Superior temporal gyrus (tissue), 1 donor: ENCODE data around the gene GALNT3.

Source experiments
- DNase-seq: peaks from one replicate; pipeline ENCODE4 v3.0.0-alpha.2; 2016; ENCODE audit errors: extremely low spot score

GALNT3 gene

DNA sequence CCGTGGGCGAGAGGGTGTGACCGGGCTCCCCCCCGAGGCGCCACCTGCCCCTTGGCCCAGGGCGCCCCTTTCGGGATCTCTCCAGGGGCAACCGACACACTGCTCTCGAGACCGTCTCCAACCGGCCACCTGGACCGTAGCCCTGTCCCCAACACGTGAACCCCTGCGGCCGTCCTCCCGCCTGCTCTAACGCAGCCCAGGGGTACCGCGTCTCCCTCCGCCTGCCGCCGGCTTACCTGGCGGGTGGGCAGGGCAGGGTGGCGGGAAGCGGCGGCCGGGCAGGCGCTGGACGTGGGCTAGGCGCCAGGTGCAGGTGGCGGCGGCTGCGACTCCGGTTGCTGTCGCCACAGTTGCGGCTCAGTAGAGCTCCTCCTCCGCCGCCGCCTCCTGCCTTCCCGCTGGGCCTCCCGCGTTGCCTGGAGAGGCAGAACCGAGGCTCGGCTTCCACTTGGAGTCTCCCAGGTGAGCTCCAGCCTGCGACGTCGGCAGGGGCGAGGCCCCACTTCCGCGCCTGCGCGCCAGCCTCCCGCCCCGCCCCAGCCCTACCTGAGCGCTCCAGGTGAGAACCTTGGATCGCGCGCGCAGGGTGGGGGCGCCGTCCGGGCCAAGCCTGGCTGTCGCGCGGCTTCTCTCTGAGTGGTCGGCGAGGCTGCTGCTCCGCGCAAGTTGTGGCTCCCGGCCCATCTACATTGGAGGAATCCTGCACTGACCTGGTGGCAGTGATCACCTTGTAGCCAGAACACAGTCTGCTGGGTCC, at the start of gene GALNT3:
Gene GALNT3, minus strand, starts transcription at position 469 of the 757 bp plus-strand sequence. CDS start 23,547 bp downstream, outside the sequence.
- DNase-seq: no peak

DNA sequence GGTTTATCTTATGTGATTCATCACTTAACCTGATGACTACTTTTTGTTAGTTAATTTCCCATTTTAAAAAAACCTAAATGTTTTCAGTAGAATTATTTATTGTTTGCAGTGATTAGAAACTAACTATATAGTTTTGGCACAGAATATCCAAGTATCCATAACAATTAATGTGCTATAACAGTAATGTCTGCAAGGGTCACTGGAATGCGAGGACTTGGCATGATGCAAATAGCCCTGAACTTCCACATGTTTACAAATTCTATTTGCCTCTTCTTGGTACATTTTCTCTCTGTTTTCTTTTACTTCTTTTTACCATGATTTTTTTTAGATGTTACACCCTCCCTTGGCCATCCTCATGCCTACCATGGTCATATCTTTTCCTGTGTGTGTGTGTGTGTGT, 49.3 kb upstream of the GALNT3 start:
- DNase-seq: no peak

DNA sequence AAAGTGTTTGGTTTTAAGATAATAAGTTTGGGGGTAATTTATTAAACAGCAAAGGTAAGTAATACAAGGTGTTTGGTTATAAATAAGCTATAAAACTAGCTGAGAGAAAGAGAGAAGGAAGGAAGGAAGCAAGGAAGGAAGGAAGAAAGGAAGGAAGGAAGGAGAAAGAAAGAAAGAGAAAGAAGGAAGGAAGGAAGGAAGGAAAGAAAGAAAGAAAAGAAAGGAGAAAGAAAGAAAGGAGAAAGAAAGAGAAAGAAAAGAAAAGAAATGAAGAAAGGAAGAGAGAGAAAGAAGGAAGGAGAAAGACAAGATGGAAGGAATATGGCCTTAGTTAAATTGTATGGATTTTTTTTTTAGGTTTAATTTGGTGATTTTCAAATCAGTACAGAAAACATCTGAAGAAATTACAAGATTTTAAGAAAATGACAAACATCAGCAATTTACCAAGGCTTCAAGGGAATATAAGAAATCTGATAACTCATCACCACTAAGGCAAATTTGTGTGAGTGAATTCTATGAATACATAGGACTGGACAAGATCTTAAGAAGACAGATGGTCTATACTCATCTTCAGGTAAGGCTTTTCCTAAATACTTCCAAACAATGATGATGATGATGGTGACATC, 46.4 kb upstream of the GALNT3 start:
- DNase-seq: no peak

DNA sequence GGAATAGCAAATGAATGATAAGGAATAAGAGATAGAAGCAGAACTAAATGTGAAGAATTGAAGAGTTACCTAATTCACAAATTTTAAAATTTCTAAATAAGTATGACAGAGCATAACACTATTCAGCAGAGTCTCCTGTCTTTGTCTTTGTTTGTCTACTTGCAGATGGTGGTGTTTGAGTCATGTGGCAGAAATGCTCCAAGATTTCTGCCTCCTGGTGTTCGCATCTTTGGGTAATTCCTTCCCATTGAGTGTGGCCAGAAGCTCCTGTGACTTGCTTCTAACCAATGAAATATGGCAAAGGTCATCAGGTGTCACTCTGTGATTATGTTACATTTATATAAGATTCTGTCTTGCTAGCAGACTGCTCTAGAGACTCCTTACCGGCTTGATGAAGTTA, 45.6 kb upstream of the GALNT3 start:
- no peak for DNase-seq

DNA sequence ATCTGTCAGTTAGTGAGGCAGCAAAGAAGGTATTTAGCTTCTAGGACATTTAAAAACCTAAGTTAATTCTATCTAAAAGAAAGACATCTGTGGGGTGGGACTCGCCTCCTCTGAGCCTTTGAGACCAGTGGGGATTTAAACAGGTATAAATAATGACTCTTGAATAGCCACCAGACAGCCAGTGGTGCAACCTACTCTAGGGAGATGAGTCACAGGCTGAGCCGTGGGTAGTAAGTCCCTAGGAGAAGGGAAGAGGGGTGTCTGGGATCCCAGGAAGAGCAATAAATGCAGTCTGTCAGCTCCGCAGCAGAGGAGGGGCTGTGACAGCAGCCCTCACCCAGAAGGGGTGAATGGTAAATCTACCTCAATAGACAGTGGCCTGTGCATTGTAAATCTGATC, 43.1 kb upstream of the GALNT3 start:
- DNase-seq: no peak

DNA sequence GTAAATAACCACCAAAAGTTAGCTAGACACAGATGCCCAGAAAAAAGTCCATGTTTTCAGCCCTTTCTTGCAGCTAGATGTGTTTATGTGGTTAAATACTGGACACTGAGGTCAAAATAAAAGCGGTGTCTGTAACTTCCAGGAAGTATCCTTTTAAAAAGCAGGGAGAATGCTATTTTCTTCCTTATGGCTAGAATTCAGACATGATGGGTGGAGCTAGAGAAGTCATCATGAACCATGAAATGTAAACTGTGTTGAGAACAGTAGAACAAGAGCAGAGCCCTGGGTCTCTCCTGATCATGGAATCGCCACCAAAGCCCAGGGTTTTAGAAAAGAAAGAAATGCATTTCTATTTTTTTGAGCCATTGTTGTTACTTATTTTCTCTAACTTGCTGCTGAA, 41.3 kb upstream of the GALNT3 start:
- no peak for DNase-seq

DNA sequence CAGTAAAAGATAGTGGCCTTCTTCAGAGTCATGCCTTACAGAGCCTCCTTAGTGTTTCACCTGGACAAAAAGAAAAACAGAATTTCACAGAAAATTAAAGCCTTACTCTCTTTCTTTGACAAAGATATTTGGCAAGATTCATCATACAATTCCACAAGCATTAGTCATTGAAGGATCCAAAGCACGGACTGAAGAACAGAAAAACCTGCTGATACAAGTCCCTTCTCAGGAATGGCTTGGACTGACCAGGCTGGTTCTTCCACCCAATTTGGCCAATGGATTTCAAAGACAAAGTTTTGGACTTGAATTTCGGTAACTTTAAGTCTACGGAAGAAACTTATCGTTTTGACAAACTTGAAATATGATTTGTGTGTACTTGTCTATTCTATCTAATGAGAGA, 39.1 kb upstream of the GALNT3 start:
- DNase-seq: no peak

DNA sequence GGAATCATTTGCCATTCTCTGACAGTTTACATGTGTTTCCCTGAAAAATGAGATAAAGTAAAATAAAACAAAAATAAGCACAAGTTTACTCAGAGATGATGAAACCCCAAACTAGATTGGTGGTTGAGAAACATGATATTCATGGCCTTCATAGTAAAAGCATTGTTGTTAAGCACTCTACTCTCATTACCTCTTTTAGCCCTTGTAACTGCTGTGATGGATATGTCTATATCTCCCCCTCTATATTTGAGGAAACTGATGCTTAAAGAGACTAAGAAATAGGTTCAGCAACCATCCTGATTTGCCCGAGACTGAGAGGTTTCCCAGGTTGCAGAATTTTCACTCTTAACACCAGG, 33.9 kb upstream of the GALNT3 start:
- no peak for DNase-seq

DNA sequence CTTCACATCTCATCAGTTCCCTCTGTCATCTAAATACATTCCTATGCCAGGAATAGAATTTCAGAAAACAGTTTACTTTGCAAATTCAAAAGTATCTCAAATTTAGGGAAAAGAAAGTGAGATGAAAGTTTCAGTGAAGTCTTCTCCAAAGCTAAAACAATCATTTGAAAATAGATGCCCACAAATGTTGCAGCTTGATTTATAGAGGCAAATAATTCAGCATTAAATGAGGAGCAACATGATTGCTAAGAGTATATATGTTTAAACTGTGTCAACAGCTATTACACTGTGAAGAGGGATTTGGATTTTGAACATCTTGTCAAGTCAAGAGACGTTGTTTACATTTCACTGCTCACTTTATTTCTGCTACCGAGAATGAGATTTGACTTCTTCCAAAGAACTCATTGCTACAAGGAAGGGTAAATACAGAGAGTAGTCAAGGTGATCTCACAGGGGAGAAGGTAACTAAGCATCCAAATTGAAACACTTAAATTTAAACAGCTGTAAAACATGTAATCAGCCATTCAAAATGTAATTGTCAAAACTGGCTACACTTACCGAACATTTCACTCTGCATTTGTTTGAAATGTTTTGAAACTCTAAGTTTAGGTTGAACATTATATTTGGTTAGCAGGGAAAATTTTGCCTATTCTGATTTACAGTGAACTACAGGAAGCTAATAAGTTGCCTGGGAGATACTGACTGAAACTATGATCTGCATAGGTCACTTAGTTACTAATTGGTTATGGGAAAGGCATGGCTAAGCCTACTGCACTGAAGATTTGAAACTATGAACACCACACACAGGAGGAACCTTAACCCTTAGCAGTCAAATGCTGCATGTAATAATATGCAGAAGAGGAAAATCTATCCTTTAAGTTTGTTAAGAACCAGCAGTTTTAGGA, 33.2 kb upstream of the GALNT3 start:
- no peak for DNase-seq

DNA sequence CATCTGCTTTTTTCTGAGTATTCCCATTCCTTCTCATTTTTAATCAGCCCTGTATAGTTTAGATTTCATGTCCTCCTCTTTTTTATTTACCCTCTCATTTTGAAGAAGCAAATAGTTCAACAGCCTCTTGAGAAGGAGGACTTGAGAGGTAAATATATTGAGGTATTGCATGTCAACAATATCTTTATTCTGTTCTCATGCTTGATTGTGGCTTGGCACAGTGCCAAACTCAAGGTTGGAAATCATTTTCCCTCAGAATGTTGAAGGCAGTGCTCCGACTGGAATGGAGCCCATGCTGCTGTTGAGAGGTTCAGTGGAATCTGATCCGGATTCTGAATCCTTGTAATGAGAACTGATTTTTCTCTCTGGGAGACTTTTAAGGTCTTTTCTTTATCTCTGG, 31.0 kb upstream of the GALNT3 start:
- no peak for DNase-seq

DNA sequence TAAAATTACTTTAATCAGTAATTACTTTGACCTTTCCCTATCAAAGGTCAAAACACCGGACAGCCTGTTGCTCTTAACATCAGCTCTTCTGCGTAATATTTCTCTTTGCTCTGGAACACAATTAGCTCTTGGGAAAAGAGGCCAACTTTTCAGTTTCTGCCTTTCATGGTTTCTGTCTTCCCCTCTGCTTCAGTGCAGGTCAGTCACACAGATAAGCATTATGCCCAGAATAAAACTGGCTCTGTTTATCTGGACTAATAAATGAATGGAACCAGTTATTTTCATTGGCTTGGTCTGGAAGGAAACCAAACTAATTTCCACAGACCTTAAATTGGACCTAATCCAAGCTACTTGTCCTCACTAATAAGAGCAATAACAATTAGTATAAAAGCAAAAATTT, 26.2 kb upstream of the GALNT3 start:
- DNase-seq: no peak

DNA sequence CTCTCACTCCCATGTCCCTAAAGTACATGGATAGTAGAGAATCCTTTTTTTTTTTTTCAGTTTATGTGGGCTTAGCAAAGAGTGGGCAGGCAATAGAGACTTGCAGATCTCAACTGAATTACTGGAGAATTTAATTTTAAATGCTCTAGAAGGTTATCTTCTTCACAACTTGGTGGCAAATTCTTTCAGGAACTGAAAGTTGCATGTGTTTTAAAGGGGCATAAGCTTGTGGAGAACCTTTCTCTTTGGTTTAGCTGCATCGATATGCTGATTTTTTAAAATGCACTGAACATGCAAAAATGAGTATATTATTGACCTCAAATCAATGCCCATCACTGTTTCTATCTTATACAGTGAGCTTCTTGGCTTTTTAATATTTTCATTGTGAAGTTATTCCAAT, 24.9 kb upstream of the GALNT3 start:
- DNase-seq: no peak

DNA sequence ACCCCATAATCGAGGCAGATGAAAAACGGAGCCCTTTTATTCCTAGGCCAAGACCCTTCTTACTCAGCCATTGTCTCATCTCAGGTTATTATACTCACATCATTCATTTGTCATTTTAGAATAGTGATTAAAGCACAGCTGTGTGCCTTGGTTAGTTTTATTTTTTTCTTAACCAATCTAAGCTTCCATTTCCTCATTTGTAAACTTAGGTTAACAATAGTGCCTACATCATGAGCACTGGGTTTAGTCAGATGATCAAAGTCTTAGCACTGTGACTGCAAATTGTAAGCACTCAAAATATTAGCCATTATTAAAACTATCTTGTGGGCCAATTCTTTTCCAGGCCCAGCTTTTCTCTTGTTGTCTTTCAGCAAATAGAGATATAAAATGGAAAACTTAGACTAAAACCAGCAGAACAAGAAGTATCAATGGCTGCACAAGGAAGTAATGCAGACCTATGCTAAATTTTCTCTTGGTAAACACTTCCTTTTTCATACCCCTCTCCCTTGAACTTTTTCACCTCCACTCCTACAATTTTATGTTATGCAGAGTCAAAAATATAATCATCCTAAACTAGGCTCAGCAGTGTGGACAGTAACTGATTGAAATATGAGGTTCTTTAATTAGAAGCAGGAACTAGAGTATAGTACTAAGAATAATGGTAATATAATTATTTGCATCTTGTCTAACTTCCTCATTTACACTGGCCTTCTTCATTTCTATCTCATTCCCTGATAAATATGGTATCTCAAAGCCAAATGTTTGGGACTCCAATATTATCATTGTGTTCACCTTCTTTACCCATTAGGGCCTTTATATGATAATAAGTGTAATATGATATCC, 21.5 kb upstream of the GALNT3 start:
- no peak for DNase-seq

DNA sequence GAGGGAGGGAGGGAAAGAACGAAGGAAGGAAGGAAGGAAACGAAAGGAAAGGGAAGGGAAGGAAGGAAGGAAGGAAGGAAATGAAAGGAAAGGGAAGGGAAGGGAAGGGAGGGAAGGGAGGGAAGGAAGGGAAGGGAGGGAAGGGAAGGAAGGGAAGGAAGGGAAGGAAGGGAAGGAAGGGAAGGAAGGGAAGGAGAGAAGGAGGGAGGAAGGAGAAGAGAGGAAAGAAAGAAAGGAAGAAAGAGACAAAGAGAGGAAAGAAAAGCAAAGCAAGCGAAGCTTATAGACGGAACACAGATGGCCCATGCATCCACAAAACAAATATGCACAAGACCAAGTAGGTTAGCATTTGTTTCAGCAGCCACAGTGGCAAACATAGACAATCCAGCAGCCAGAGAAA, 20.4 kb upstream of the GALNT3 start:
- DNase-seq: no peak

DNA sequence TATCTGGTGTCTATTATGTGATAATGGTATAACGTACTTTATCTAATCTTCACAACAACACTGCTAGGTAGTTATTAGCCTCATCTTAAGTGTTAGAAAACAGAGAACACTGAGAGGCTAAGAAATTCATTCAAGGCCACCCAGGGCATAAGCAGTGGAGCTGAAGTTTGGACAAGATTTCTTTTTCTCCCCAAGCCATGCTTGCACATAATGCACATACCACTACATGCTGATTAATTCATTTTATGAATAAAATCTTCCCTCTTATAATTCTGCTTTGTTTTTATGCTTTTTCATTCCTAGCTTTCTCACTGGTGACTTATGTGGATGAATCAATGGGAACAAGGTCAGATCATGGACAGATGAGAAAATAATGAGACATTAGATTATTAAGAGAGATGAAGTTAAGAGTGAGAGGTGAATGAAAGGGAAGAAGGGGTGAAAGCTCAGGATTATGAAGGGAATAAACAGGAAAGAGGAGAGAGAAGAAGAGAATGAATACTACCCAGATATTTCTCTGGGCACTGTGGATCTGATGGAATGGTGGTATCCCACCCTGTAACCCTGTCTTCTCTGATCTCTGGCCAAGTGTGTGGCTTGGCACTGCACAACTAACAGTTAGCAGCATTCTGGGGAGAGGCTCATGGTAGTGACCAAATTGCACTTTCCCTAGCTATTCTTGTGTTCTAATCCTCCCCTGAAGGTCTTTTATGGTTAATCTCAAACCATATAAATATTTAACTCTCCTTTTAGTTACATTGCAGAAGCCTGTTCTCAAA, 17.7 kb upstream of the GALNT3 start:
- no peak for DNase-seq

DNA sequence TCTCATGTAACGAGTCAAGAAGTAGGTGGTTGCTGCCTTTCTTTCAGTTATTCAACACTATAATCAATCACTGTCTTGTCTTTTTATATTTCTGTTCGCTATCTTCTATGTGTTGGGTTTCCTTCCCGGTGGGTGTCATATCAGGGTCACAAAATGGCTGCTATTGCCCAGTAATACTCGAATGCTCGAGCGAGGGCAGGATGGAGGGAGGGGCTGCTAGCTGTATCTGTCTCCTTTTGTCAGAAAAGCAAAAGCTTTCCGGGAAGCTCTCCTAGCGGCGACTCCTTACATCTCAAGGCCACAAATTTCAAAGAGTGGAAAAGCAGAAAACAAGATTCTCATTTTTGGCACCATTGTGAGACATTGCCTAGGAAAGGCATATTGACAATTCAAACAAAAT, 16.4 kb upstream of the GALNT3 start:
- DNase-seq: no peak

DNA sequence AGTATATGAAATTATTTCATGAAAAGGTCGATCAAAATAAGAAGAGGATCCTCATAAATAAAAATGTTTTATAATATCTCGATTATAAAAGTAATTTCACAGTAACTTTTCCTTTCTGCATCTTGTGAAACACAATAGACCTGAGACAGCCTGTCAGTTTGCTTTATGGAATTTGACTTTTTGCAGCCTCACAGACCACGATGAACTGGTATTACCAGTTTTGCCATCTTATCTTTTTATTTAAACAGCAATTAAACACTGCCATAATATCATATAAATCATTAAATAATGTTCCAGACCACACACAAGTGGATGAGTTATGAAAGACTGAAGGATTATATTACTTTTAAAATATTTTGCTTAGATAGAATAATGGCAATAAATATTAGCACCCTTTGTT, 10.7 kb upstream of the GALNT3 start:
- no peak for DNase-seq

DNA sequence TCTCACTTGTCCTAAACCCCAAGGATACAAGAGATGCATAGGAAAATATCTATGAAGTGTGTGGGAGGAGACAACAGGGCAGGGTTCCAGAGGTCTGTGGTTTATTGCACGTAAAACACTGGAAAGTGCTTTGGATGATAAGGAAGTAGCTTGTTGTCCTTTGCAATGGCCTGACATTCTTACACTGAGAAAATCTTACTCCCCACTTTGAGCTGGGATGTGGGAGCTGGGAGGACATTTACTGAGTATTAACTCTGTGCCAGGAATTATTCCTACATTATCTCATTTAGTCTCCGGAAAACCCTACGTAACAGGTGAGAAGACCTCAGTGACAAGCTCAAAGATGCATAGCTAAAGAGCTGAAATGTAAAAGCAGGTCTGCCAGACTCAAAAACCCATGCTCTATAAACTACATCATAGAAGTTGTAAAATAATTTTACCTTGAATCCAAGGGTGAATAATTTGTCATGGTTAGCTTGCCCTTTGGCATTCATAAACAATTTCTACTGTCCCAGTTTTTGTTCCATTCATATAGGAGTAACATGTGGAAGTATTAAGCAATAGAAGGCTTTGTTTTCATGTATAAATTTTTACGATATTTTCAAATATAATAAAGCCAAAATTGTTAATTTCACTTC, 9.2 kb upstream of the GALNT3 start:
- DNase-seq: no peak

DNA sequence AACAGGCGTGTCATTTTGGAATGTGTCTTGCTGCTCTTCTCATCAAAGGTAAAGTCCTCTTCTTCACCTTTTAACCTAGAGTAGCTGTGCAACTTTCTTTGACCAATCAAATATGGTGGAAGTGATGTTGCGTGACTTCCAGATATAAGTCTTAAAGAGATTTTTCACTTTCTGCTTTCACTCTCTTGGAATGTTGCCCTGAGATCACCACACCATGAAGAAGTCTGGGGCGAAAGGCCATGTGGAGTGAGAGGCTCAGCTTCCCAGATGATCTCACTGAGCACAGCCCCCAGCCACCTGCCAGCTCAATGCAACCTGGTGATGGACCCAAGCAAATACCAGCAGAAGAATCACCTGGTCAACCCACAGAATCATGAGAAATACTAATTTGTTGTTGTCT, 7.1 kb upstream of the GALNT3 start:
- no peak for DNase-seq

DNA sequence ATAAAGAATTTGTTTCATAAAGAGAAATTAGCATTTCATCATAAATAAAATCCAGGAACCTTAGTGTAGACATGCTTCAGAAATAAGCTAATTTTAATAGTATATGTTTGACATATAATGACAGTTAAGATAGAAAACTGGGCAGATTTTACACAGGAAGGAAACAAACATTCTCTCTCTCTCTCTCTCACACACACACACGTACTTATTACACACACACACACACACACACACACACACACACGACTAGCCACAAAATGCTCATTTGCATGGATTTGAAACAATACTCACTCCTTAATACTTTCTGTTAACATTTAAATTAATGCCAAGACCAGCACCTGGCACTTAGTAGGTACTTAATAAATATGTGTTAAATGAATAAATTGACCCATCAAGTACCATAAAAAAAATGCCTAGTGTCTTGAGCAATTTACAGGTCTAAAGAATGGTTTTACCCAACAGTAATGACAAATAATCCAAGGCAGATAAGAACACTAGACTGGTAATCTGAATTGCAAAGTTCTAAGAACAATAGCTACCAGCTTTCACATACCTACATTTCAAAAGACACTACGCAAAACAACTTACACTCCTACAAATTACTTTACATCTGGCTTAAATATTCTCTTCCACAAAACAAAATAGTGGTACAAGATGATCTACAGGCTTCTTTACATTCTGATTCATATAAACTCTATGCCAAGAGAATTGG, 2.9 kb upstream of the GALNT3 start:
- DNase-seq: no peak
